GM18867 (cell line): ENCODE measurements around the gene BAX.

Experiments
- ATAC-seq: cut with Tn5 transposase; IDR thresholded peaks from one replicate; pipeline ENCODE4 v1.9.1; 2021; ENCODE audit warnings: mild to moderate bottlenecking, moderate library complexity; ENCODE audit not compliant: unreplicated experiment

The BAX gene

DNA sequence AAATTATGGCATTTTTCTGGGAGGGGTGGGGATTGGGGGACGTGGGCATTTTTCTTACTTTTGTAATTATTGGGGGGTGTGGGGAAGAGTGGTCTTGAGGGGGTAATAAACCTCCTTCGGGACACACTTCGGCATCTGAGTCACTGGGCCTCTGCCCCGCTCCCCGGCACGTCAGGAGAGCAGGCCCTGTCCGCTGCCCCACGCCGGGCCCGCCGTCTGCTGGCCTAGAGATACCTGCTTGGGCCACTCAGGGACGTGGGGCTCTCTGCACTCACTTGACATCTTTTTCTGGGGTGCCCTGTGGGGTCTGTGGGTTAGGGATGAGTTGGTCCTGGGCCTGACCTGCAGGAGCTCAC is 7.0 kb downstream of the BAX start:
- ATAC-seq, result no peak

GRCh38 chr19:48962029-48962848 is 7.6 kb downstream of the BAX start:
- peak; percentile 39 for ATAC-seq

DNA sequence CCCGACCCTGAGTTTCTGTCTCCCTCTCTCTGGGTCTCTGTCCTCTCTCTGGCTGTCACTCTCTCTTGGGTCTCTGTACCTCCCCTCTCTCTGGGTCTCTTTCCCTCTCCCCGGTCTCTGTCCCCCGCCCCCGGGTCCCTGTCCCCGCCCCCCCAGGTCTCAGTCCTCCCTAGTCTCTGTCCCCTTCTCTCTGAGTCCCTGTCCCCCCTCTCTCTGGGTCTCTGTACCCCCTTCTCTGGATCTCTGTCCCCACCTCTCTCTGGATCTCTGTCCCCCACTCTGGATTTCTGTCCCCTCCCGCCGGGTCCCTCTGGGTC is 8.1 kb downstream of the BAX start:
- ATAC-seq, result no peak

- no peak for ATAC-seq
These were observed 8.9 kb downstream of the BAX start for GRCh38 chr19:48963371-48964204.

DNA sequence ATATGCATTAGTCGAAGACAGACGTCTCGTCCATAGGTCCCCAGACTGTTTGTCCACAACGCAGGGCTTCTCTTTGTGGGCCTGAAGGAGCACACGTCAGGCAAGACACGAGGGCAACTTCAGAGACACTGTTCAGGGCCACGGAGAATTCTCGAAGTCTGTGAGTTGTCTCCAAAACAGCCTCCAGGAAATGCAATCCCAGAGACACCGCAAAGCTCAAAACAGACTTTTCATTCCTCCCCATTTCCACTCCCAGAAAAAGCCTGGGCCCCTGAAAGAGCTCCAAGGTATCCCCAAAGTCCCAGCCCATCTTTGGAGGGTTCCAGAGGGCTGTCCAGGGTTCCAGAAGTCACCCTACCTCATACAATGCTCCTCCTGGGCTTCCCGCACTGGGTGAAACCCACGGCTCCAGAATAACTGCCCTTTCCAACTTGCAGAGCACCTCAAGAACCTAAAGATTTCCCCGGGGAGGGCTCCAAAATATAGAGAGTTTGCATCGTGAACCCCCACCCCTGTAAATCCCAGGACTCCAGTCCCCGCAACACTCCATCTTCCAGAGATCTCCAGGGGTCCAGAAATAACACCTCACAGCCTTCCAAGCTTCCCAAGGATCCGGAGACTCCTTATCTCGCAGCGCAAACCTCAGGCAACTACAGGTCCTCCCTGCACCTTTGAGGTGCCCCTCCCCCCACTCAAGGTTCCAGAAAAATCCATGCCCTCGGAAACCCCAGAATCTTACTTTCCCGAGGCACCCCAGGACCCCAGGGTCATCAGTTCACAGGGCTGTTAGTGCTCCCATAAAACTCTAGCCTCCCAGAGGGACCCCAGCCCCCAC is 9.7 kb downstream of the BAX start:
- no peak for ATAC-seq

DNA sequence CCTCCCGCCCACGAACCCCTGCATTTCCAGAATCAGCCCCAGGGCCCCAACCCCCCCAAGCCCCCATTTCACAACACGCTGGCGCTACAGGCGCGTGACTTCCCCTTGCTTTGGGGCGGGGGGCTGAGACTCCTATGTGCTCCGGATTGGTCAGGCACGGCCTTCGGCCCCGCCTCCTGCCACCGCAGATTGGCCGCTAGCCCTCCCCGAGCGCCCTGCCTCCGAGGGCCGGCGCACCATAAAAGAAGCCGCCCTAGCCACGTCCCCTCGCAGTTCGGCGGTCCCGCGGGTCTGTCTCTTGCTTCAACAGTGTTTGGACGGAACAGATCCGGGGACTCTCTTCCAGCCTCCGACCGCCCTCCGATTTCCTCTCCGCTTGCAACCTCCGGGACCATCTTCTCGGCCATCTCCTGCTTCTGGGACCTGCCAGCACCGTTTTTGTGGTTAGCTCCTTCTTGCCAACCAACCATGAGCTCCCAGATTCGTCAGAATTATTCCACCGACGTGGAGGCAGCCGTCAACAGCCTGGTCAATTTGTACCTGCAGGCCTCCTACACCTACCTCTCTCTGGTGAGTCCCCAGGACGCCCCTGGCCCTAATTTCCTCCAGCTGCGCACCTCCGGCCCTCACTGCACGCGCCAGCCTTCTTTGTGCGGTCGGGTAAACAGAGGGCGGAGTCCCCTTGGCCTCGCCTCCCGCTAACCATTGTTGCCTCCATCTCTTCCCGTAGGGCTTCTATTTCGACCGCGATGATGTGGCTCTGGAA is 10.5 kb downstream of the BAX start, which contains the start of gene FTL:
TSS of gene FTL (plus strand) at position 270 of the 766 bp plus-strand sequence. CDS start at position 469, 199 bp downstream.
- peak; percentile 55 for ATAC-seq

DNA sequence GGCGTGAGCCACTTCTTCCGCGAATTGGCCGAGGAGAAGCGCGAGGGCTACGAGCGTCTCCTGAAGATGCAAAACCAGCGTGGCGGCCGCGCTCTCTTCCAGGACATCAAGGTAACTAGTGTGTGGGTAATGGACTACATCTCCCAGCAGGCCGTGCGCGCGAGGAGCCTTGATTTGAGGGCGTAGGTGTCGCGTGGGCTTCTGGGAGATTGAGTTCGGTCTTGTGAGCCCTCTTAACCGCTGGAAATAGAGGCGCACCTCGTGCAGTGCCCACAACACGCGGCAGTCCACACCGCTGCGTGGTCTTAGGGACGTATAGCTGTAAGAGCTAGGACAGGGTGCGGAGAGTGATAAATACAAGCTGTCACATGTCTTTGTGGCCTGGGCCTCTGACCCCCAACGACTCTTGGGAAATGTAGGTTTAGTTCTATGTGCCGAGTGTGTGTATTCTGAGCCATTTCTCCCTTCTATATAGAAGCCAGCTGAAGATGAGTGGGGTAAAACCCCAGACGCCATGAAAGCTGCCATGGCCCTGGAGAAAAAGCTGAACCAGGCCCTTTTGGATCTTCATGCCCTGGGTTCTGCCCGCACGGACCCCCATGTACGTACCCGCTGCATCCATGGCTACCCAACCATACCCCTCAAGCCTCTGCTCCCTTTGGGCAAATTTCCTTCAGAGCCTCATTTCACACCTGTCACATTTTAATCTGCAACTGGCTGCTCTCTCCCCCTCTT is 11.3 kb downstream of the BAX start:
- ATAC-seq, result peak; percentile 31

GRCh38 chr19:48966541-48967345 is 12.1 kb downstream of the BAX start:
- ATAC-seq, result no peak

DNA sequence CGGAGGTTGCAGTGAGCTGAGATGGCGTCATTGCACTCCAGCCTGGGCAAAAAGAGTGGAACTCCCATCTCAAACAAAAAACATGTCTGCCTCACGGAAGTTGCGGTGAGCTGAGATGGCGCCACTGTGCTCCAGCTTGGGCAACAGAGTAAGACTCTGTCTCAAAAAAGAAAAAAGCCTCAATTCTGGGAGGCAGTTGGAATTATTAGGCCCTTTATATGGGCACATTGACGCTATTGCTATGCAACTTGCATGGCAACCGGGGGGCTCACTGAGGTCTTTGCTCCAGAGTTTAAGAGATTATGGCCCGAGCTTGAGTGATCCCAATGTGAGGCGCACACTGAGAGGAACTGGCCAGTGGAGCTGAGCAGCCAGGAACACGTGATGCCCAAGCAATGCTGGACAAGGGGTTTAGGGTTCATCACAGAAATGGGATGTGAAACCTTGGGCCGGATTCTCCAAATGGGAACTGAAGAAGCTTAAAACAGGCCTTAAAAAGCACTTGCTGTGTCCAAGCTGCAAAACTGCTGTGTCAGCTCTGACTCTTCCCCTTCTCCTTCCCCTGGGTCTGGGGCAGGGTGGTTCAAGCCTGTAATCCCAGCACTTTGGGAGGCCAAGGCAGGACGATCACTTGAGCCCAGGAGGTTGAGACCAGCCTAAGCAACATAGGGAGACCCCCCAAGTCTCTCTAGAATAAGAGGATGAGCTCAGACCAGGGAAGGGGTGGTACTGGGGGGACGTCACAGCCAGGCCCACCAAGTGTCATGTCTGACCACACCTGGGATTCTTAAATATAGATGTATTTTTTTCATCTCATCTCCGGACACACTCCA is 12.9 kb downstream of the BAX start:
- ATAC-seq, result no peak

DNA sequence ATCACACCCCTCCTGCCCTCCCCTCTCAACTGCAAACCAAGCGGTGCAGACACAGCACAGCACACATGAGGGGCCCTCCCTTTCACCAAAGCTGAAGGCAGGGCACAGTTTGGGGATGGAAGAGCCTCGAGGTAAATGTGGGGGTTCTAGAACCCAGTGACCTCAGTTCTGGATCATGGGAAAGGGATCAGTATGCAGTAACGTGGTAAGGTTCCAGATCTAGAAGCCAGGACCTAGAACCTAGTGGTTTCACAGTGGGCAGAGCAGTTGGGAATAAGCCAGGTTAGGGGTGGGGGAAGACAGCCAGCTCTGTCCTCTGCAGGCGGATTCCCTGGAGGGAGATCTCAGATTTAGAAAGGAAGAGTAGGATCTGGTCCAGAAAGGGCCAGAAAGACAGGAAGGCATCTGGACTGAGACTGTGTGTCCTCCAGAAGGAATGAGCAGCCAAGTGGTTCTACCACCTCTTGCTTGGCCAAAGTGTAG is 13.5 kb downstream of the BAX start:
- ATAC-seq, result no peak

DNA sequence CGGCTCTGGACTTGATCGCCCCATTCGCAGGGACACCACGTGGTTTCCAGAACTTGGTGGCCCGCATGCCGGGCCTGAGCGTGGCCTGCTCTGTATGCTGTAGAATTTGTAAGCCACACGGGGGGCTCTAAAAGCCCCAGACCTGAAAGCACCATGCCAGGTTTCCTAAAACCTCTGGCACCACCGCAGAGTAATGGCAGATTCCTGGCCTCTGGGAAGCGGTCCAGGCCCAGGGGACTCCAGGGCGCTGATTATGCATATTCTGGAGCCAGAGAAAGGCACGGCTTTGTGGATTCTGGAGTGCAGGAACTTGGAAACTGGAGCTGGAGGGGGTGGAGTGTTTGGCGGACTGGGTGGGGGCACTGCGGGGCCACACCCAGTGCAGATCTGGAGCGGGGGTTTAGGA is 14.1 kb downstream of the BAX start:
- no peak for ATAC-seq

DNA sequence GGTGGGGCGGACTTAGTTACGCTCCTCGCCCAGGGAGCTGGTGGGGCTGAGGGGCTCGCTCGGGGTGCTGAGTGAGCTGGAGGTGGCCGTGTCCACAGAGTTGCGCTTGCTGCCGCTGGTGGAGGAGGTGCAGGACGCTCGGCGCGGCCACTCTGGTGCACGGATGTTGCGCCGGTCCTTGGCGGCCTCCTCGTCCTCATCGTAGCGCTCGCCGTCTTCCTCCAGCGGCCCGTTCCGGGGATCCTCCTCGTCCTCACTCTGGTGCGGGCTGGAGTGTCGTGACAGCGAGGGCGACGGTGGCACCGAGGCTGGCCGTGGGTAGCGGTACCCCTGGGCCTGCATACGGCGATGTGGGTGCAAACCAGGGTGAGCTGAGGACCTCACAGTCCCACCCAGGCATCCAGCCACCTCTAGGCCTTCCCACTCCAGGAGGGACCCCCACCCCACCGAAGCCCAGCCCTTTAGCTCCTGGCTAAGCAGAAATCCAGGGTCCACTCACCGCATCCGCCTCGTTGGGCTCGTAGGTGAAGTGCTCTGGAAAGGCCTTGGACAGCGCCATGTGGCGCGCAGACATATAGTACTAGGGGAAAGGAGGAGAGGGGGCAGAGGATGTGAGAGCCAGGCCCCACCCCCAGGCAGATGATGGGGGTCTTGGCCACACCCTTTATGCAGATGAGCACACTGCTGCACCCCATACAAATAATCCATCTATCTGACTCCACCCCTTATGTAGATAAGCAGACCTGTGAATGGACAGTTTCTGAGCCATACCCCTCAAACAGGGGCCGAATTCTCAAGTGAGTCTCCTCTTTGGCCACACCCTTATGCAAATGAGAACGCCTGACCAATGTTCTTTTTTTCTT is 14.8 kb downstream of the BAX start:
- no peak for ATAC-seq

- no peak for ATAC-seq
These were observed 15.6 kb downstream of the BAX start for GRCh38 chr19:48970139-48970766.

- ATAC-seq, result no peak
These were observed 16.3 kb downstream of the BAX start for GRCh38 chr19:48970923-48971395.

DNA sequence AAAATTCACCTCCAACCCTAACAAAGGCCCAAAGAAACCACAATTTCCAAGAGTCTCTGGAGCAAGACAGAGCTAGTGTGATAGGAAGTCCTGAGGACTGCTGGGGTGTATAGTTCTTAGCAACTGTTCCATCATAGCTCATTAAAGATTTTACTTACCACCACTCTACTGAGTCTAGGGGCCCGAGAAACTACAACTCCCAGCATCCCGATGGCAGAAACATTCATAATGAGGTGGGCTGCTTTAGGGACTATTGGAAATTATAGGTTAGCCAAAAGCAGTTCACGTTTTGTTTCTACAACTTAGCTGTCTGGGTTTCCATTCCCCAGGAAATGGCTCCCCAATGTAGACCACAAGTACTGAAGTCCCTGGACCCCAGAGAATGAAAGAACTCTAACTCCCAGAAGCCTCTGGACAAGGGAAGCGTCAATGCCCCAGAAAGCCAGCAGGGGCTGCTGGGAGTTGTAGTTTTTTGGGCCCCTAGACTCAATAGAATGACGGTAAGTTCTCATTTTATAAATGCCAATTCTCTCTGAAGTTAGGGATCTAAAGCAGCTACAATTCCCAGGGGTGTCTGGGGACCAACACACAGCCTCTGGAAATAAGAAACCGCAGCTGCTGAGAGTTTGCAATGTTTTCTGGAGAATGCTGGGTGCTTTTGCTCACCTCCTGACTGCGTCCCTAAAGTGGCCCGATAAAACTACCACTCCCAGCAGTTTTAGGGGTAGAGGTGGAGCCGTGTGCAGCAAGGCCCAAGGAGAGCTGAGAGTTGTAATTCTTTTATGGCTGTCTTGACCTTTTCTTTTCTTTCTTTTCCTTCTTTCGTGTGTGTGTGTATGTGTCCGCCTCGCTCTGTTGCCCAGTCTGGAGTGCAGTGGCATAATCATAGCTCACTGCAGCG is 21.5 kb downstream of the BAX start:
- ATAC-seq, result no peak

DNA sequence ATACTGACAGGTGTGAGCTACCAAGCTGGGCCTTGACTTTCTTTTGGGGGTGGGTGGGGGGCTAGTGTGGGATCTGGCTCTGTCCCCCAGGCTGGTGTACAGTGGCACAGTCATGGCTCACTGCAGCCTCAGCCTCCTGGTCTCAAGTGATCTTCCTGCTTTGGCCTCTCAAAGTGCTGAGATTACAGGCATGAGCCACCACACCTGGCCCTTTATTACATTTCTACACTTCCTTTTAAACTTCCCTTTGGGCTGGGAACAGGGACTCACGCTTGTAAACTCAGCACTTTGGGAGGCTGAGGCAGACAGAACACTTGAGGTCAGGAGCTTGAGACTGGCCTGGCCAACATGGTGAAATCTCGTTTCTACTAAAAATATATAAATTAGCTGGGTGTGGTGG is 22.4 kb downstream of the BAX start:
- ATAC-seq, result no peak
